NT2/D1 (cell line): ENCODE measurements around the gene SPTBN5.

Source experiments
- DNase-seq: peaks from one replicate; pipeline ENCODE4 v3.0.0-alpha.2; 2011; ENCODE audit warnings: low read depth, low spot score
- H3K27me3 ChIP-seq: 2 replicates; pipeline ENCODE4 v1.6.0; 2011; ENCODE audit warnings: mild to moderate bottlenecking; ENCODE audit not compliant: insufficient read length, insufficient read depth
- H3K36me3 ChIP-seq: 2 replicates; pipeline ENCODE4 v1.6.1; 2011; ENCODE audit warnings: mild to moderate bottlenecking, low read length, mixed read lengths; ENCODE audit not compliant: insufficient read depth, insufficient read length
- H3K4me1 ChIP-seq: 2 replicates; pipeline ENCODE4 v1.5.1; 2011; ENCODE audit not compliant: insufficient read depth, insufficient read length
- H3K4me3 ChIP-seq: 2 replicates; pipeline ENCODE4 v1.5.1; 2011; ENCODE audit warnings: low read depth; ENCODE audit not compliant: insufficient read length
- H3K9ac ChIP-seq: 2 replicates; pipeline ENCODE4 v1.6.0; 2011; ENCODE audit warnings: low read depth; ENCODE audit not compliant: insufficient read length
- H3K9me3 ChIP-seq: 2 replicates; pipeline ENCODE4 v1.5.1; 2011; ENCODE audit warnings: mild to moderate bottlenecking, low read length; ENCODE audit not compliant: insufficient read depth
- SUZ12 ChIP-seq: IDR thresholded peaks from 2 replicates; pipeline ENCODE4 v1.6.1; 2011; ENCODE audit not compliant: insufficient read length, insufficient read depth; ENCODE audit errors: extremely low read depth
- YY1 ChIP-seq: IDR thresholded peaks from 2 replicates; pipeline ENCODE4 v1.6.1; 2011; ENCODE audit not compliant: insufficient read length, insufficient read depth
- ZNF274 ChIP-seq: IDR thresholded peaks from 2 replicates; pipeline ENCODE4 v1.6.1; 2011; ENCODE audit warnings: mild to moderate bottlenecking, low read depth, low read length

SPTBN5 gene

DNA sequence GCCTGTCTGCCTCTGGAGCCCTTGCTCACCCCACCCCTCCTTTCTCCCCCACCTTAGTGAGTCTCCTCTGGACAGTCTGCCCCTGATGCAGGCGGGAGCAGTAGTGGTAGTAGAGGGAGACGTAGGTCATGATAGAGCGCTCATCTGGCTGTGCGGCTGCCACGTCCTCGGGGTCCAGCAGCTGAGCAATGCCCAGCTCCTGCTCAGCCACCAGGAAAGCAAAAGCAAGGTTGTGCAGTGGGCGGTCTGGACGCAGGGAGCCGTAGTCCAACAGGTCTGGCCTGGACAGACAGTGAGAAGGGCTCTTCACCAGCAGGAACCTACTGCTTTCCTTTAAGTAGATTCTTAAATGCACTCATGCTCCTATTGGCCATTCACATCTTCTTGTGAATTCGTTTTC is 6.7 kb downstream of the SPTBN5 start:
- Histone ChIP-seq H3K9me3 (no peaks in the 10 kb centered on the region), H3K4me1 (peaks cover 10% of the 10 kb centered on the region), H3K9ac (no peak overlapping the region), H3K27me3 (no peaks in the 10 kb centered on the region), H3K36me3 (no peaks in the 10 kb centered on the region), H3K4me3 (no peak overlapping the region)
- TF ChIP-seq SUZ12 (no peak), ZNF274 (no peak), YY1 (no peak)
- DNase-seq = no peak

GRCh38 chr15:41886741-41887140 is 7.1 kb downstream of the SPTBN5 start:
- Histone ChIP-seq H3K9me3 (no peaks in the 10 kb centered on the region), H3K27me3 (no peaks in the 10 kb centered on the region), H3K4me3 (no peak overlapping the region), H3K9ac (no peak overlapping the region), H3K36me3 (no peaks in the 10 kb centered on the region), H3K4me1 (peaks cover 10% of the 10 kb centered on the region)
- DNase-seq = no peak
- TF ChIP-seq YY1 (no peak), ZNF274 (no peak), SUZ12 (no peak)

GRCh38 chr15:41885841-41886240 is 8.0 kb downstream of the SPTBN5 start:
- no peak for DNase-seq
- no peak overlapping the region for H3K4me3 ChIP-seq
- no peaks in the 10 kb centered on the region for H3K27me3 ChIP-seq
- H3K9me3 ChIP-seq = no peaks in the 10 kb centered on the region
- TF ChIP-seq ZNF274 (no peak), YY1 (no peak), SUZ12 (no peak)
- no peak overlapping the region for H3K9ac ChIP-seq
- no peaks in the 10 kb centered on the region for H3K36me3 ChIP-seq
- peaks cover 9% of the 10 kb centered on the region for H3K4me1 ChIP-seq

- Histone ChIP-seq H3K4me1 (peaks cover 4% of the 10 kb centered on the region), H3K36me3 (no peaks in the 10 kb centered on the region), H3K27me3 (no peaks in the 10 kb centered on the region), H3K4me3 (no peak overlapping the region), H3K9me3 (no peaks in the 10 kb centered on the region), H3K9ac (no peak overlapping the region)
- TF ChIP-seq ZNF274 (no peak), SUZ12 (no peak), YY1 (no peak)
- DNase-seq = no peak
Measured at GRCh38 chr15:41885321-41885720, 8.5 kb downstream of the SPTBN5 start.

- Histone ChIP-seq H3K36me3 (no peaks in the 10 kb centered on the region), H3K9ac (no peak overlapping the region), H3K4me3 (no peak overlapping the region), H3K27me3 (no peaks in the 10 kb centered on the region), H3K9me3 (no peaks in the 10 kb centered on the region), H3K4me1 (no peaks in the 10 kb centered on the region)
- TF ChIP-seq ZNF274 (no peak), SUZ12 (no peak), YY1 (no peak)
- no peak for DNase-seq
Measured at GRCh38 chr15:41884458-41884857, 9.4 kb downstream of the SPTBN5 start.

- no peaks in the 10 kb centered on the region for H3K27me3 ChIP-seq
- H3K9me3 ChIP-seq = no peaks in the 10 kb centered on the region
- H3K9ac ChIP-seq = no peak overlapping the region
- no peak overlapping the region for H3K4me3 ChIP-seq
- TF ChIP-seq SUZ12 = no peak
- no peak for TF ChIP-seq YY1
- TF ChIP-seq ZNF274 = no peak
- H3K36me3 ChIP-seq = no peaks in the 10 kb centered on the region
- H3K4me1 ChIP-seq = no peaks in the 10 kb centered on the region
- no peak for DNase-seq
Measured at GRCh38 chr15:41883484-41883825, 10.4 kb downstream of the SPTBN5 start.

GRCh38 chr15:41882689-41883483 is 11.0 kb downstream of the SPTBN5 start:
- no peaks in the 10 kb centered on the region for H3K27me3 ChIP-seq

More at GRCh38 chr15:41882689-41883483, 11.0 kb downstream of the SPTBN5 start:
- DNase-seq = no peak
- H3K4me3 ChIP-seq = no peak overlapping the region
- H3K4me1 ChIP-seq = no peaks in the 10 kb centered on the region
- no peaks in the 10 kb centered on the region for H3K36me3 ChIP-seq
- TF ChIP-seq ZNF274 (no peak), SUZ12 (no peak), YY1 (no peak)
- no peaks in the 10 kb centered on the region for H3K9me3 ChIP-seq
- H3K9ac ChIP-seq = no peak overlapping the region
